ENCODE measurements around the gene KCNQ4.

- no peak for TF ChIP-seq POLR2A (IDR thresholded peaks at IDR 0.05; ENCODE audit: low read length)
- TF ChIP-seq GATA1 (IDR thresholded peaks at IDR 0.05; ENCODE audit: low read depth, low read length): no peak
Measured at GRCh38 chr1:40788561-40789341, 5.2 kb downstream of the KCNQ4 start.
